GM12872 (cell line): Measurements from ENCODE around the gene CPEB2.

Experiments used
- TF ChIP-seq, protein P1 (sequence below): IDR thresholded peaks from 3 replicates; pipeline ENCODE4 v1.5.1; 2011; ENCODE audit warnings: low read depth, mild to moderate bottlenecking, low read length, moderate library complexity; ENCODE audit not compliant: insufficient read depth

Gene CPEB2

GRCh38 chr4:15078682-15079642 is 76.7 kb downstream of the CPEB2 start:
- TF ChIP-seq, protein P1, sequence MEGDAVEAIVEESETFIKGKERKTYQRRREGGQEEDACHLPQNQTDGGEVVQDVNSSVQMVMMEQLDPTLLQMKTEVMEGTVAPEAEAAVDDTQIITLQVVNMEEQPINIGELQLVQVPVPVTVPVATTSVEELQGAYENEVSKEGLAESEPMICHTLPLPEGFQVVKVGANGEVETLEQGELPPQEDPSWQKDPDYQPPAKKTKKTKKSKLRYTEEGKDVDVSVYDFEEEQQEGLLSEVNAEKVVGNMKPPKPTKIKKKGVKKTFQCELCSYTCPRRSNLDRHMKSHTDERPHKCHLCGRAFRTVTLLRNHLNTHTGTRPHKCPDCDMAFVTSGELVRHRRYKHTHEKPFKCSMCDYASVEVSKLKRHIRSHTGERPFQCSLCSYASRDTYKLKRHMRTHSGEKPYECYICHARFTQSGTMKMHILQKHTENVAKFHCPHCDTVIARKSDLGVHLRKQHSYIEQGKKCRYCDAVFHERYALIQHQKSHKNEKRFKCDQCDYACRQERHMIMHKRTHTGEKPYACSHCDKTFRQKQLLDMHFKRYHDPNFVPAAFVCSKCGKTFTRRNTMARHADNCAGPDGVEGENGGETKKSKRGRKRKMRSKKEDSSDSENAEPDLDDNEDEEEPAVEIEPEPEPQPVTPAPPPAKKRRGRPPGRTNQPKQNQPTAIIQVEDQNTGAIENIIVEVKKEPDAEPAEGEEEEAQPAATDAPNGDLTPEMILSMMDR: no peak

DNA sequence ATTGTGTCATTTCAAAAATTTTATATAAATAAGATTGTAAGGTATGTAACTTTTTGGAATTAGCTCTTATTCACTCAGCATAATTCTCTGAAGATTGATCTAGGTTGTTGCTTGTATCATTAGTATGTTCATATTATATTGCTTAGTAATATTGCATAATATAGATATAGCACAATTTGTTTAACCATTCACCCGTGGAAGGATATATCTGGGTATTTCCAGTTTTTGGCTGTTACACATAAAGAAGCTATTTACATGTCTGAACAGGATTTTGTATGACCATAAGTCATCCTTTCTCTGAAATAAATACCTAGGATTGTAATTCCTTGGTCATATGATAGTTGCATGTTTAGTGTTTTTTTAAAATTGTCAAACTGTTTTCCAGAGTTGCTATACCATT is 82.5 kb downstream of the CPEB2 start:
- TF ChIP-seq, protein P1: no peak

DNA sequence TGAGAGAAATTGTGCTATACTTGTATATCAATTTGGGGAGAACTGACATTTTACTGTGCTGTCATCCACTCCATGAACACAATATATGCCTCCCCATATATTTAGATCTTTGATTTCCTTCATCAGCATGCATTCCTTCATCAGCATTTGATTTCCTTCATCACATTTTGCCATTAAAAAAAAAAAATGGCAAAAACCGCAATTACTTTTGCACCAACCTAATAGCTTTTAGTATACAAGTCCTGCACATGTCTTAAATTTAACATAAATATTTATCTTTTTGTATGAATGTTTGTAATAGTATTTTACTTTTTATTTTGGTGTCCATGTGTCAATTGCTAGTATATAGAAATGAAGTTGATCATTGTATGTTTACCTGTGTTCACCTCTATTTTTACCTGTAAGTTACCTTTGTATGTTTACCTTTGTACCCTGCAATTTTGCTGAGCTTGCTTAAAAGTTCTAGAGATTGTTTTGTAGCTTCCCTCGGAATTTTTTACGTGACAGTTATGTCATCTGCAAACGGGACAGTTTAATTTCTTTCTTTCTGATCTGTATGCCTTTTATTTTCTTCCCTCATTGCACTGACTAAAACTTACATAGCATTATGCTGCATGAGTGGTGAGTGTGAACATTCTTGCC is 86.2 kb downstream of the CPEB2 start:
- TF ChIP-seq, protein P1: no peak

DNA sequence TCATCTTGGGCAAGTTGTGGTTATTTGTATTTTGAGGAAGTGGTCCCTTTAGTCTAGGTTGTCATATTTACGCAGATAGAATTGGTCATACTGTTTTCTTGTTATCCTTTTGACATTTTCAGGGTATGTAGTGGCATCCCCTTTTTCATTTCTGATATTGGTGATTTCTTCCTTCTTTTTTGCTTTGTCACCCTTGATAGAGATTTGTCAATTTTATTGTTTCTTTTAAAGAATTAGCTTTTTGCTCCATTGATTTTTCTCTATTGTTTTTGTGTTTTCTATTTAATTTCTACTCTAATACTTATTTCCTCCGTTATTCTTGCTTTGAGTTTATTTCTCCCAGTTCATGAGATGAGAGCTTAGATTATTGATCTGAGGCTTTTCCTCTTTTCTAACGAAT is 87.7 kb downstream of the CPEB2 start:
- TF ChIP-seq, protein P1: no peak

DNA sequence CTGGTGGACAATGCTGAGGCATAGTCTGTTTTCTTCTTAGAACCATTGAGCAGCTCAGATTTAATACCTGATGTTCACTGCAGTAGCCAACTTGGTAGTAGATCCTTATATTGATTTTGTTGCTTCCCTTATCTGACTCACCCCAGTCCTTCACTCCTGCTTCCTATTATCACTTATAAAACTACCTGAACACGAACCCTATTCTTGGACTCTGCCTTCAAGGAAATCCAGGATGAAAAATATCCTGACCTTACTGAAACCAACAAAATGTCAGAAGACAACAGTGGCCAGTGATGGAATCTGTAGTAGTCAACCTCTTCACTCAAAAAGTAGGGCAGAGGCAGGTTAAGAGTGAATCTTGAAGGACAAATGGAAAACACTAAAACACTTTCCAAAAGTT is 98.1 kb downstream of the CPEB2 start:
- TF ChIP-seq, protein P1: no peak

DNA sequence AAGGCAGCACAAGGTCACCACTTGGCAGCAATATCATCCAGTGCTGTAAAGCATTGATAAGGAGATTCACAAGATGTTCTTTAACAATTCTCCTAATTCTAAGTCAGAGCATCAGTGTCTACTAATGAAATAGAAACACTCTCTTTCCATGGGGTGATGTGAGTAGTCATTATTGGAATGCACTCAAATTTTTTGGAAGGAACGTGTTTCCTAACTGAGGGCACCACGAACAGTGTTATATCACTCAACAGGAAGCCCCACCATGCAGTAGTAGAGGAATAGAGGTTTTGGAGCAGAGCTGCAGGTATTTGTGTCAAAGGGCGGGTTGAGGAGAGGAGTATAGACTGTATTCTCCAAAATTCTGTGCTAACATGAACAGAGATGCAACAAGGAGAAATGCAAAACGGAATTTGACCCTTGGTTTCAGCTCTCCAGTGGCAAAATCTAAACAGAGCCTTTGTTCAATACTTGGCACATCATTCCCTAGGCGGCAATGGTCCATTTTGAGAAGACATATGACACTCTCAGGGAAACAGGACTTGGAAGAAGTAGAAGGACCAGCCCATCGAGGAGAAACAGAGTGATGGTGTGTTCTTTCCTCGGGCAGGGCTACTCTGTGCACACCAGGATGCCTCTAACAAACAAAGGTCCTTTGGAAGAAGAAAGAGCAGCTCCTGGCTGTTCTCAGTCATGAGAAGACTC is 98.9 kb downstream of the CPEB2 start:
- TF ChIP-seq, protein P1: no peak

- TF ChIP-seq, protein P1: no peak
Observed at GRCh38 chr4:15104825-15105224, 102.5 kb downstream of the CPEB2 start.
